Measurements from ENCODE around the gene IGFBP6. TPM values are rescaled to one million over a fixed set of nuclear protein-coding genes. Genes with fewer than 3 reads are reported as not detected.

IGFBP6 gene
- polyA plus RNA-seq, 2 of the 4 experiments (the other 2 are of a cell fraction): 49.1 to 128 TPM

- CTCF ChIA-PET: interaction anchor here (0.6 to 45.5 kb wide), 12 partner anchors 7 to 734 kb away, joined by 3 to 1424 read pairs (median 4); partner anchors contain the start of genes IGFBP6, SOAT2, SPRYD3 and TNS2
- TF ChIP-seq ZSCAN20 (CRISPR knock-in tag; IDR thresholded peaks at IDR 0.05) (no peak), HEYL (CRISPR knock-in tag; IDR thresholded peaks at IDR 0.05) (no peak)
- Histone ChIP-seq H3K4me2 (no peak overlapping the region), H3K27ac (peak overlapping the region in 1 of 2 experiments; percentile 38; a peak in 1 of 6 replicates), H3K9me3 (no peaks in the 10 kb centered on the region), H3K4me3 (no peak overlapping the region), H3K4me1 (peaks cover 12% of the 10 kb centered on the region)
- POLR2A ChIA-PET: interaction anchor here (0.8 kb wide), 1 partner anchor 108 kb away, joined by 4 read pairs; the partner anchor contains the start of genes CSAD and ZNF740
- ATAC-seq: no peak
- WGBS (ENCODE audit: missing lambda C conversion rate): 74% methylated on average over 11 of the region's 11 CpGs
- no peak for FAIRE-seq
- no peak for DNase-seq (ENCODE audit: low read depth in 1 of 2, low spot score in 1 of 2)
Observed at GRCh38 chr12:53071591-53072551, 25.6 kb upstream of the IGFBP6 start.

DNA sequence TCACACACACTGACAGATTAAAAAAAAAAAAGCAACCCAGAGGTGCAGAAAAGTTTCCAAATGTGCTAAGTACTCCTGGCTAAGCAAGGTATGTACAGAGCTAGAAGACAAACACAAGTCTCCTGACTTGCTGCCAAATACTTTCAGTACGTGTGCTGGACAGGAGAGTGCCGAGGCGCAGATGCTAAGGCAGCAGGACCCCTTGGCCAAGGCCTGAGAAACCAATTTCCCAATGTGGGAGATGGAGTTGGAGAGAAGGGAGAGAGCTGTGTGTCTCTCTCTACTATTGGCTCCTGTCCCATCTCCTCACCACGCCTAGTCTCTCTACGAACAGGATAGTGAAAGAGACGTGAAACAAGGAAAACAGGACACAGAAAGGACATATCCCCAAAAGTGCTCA is 23.6 kb upstream of the IGFBP6 start:
- ATAC-seq (no peak), DNase-seq (ENCODE audit: low read depth in 1 of 2, low spot score in 1 of 2) (no peak), FAIRE-seq (no peak)
- POLR2A ChIA-PET: no interaction called here
- TF ChIP-seq HOXB13 (CRISPR knock-in tag; IDR thresholded peaks at IDR 0.05; ENCODE audit: low read depth) (no peak), MAFK (IDR thresholded peaks at IDR 0.05; ENCODE audit: partially characterized antibody) (no peak), FOXS1 (CRISPR knock-in tag; IDR thresholded peaks at IDR 0.05) (no peak), SMC3 (IDR thresholded peaks at IDR 0.05) (no peak), MAZ (IDR thresholded peaks at IDR 0.05; ENCODE audit: borderline replicate concordance, low read depth, low read length) (no peak), ZC3H11A (IDR thresholded peaks at IDR 0.05) (no peak), TP53 (CRISPR knock-in tag; IDR thresholded peaks at IDR 0.05) (no peak), NPAS2 (CRISPR knock-in tag; IDR thresholded peaks at IDR 0.05; ENCODE audit: borderline replicate concordance) (no peak), POLR2A (IDR thresholded peaks at IDR 0.05; ENCODE audit: low read length) (no peak), FOSL2 (IDR thresholded peaks at IDR 0.05) (no peak), FOSL2 (CRISPR knock-in tag; IDR thresholded peaks at IDR 0.05) (no peak), JUN (IDR thresholded peaks at IDR 0.05) (no peak), HES2 (IDR thresholded peaks at IDR 0.05) (no peak), GATA3 (IDR thresholded peaks at IDR 0.05; ENCODE audit: borderline replicate concordance) (no peak), RARB (CRISPR knock-in tag; IDR thresholded peaks at IDR 0.05) (no peak), ESRRA (IDR thresholded peaks at IDR 0.05; ENCODE audit: borderline replicate concordance, low read length) (no peak), HOXB5 (CRISPR knock-in tag; IDR thresholded peaks at IDR 0.05) (no peak), CBX8 (IDR thresholded peaks at IDR 0.05) (no peak), HEYL (CRISPR knock-in tag; IDR thresholded peaks at IDR 0.05) (no peak)
- TF ChIP-seq, protein P1, sequence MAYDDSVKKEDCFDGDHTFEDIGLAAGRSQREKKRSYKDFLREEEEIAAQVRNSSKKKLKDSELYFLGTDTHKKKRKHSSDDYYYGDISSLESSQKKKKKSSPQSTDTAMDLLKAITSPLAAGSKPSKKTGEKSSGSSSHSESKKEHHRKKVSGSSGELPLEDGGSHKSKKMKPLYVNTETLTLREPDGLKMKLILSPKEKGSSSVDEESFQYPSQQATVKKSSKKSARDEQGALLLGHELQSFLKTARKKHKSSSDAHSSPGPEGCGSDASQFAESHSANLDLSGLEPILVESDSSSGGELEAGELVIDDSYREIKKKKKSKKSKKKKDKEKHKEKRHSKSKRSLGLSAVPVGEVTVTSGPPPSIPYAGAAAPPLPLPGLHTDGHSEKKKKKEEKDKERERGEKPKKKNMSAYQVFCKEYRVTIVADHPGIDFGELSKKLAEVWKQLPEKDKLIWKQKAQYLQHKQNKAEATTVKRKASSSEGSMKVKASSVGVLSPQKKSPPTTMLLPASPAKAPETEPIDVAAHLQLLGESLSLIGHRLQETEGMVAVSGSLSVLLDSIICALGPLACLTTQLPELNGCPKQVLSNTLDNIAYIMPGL (CRISPR knock-in tag; IDR thresholded peaks at IDR 0.05; ENCODE audit: borderline replicate concordance): no peak
- TF ChIP-seq, protein P2, sequence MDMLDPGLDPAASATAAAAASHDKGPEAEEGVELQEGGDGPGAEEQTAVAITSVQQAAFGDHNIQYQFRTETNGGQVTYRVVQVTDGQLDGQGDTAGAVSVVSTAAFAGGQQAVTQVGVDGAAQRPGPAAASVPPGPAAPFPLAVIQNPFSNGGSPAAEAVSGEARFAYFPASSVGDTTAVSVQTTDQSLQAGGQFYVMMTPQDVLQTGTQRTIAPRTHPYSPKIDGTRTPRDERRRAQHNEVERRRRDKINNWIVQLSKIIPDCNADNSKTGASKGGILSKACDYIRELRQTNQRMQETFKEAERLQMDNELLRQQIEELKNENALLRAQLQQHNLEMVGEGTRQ (IDR thresholded peaks at IDR 0.05): no peak
- Histone ChIP-seq H3K4me3 (no peak overlapping the region), H3K9me3 (no peaks in the 10 kb centered on the region), H3K4me1 (peaks cover 19% of the 10 kb centered on the region), H3K4me2 (no peak overlapping the region), H3K27ac (no peak overlapping the region)
- WGBS (ENCODE audit: missing lambda C conversion rate): 87% methylated on average over 6 of the region's 6 CpGs
- CTCF ChIA-PET: interaction anchor here (0.8 to 45.5 kb wide), 5 partner anchors 9 to 139 kb away, joined by 3 to 1424 read pairs (median 4); partner anchors contain the start of genes IGFBP6, SOAT2, SPRYD3 and TNS2

Data from A549 (cell line).